HAP-1 (cell line): ENCODE measurements around the gene SMAD3.

ENCODE experiments used
- DNase-seq, 2 experiments: peaks; one replicate each; pipeline ENCODE4 v3.0.0-alpha.2; 2016 to 2020; ENCODE audit warnings: low spot score in 2 of 2
- H3K27me3 ChIP-seq: fragments of 250-450 bp; sonication (Bioruptor Pico); 2 replicates; pipeline ENCODE4 v1.5.1; 2020; ENCODE audit warnings: low read depth, mild to moderate bottlenecking, moderate library complexity
- H3K36me3 ChIP-seq: fragments of 250-450 bp; sonication (Bioruptor Pico); replicated peaks from 2 replicates; pipeline ENCODE4 v1.5.1; 2020; ENCODE audit warnings: mild to moderate bottlenecking
- H3K4me1 ChIP-seq: fragments of 250-450 bp; sonication (Bioruptor Pico); 2 replicates; pipeline ENCODE4 v1.5.1; 2020; ENCODE audit warnings: mild to moderate bottlenecking
- H3K4me3 ChIP-seq: fragments of 250-450 bp; sonication (Bioruptor Pico); 2 replicates; pipeline ENCODE4 v1.5.1; 2020; ENCODE audit warnings: mild to moderate bottlenecking, moderate library complexity
- H3K9me3 ChIP-seq: fragments of 250-450 bp; sonication (Bioruptor Pico); 2 replicates; pipeline ENCODE4 v1.5.1; 2020; ENCODE audit warnings: mild to moderate bottlenecking, moderate library complexity
- in situ Hi-C: fragments of 300-500 bp; cut with MboI; formaldehyde crosslinking; loops from 3 replicates; pipeline ENCODE4 v1.14.3; 2020; ENCODE audit warnings: low sequenced_read_pairs, inconsistent platforms, mixed read lengths

Gene SMAD3

DNA sequence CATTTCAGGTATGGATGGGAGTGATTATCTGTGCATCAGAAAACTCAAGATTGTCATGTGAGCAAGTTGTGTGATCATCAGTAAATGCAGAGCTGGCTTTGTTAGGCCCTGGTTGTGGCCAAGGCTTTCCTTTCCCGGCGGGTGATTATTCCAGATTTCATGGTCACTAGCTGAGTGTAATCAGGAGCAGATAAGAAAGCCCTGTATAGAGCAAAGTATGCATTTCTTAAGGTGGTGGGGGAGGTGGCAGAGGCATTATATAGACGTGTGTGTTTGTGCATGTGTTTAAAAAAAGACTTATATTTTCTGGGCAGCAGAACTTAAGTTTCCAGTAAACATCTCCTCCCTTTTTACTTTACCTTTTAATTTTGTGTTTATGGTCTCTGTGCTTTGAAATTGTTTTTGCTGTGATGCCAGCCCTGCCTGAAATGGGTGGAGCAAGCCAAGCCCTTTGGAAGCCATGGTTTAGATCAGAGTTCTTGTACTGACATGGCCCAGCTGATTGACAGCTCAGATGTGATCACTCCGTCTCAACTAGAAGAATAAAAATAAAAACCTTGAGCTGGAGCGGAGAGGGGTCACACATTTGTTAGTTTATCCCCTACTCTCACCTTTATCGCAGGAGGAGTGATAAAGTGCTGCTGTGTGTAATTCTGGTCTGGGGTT is 22.2 kb downstream of the SMAD3 start:
- in situ Hi-C loops: no loop called here
- H3K4me1 ChIP-seq: peaks cover 21% of the 10 kb centered on the region
- no peak for DNase-seq

DNA sequence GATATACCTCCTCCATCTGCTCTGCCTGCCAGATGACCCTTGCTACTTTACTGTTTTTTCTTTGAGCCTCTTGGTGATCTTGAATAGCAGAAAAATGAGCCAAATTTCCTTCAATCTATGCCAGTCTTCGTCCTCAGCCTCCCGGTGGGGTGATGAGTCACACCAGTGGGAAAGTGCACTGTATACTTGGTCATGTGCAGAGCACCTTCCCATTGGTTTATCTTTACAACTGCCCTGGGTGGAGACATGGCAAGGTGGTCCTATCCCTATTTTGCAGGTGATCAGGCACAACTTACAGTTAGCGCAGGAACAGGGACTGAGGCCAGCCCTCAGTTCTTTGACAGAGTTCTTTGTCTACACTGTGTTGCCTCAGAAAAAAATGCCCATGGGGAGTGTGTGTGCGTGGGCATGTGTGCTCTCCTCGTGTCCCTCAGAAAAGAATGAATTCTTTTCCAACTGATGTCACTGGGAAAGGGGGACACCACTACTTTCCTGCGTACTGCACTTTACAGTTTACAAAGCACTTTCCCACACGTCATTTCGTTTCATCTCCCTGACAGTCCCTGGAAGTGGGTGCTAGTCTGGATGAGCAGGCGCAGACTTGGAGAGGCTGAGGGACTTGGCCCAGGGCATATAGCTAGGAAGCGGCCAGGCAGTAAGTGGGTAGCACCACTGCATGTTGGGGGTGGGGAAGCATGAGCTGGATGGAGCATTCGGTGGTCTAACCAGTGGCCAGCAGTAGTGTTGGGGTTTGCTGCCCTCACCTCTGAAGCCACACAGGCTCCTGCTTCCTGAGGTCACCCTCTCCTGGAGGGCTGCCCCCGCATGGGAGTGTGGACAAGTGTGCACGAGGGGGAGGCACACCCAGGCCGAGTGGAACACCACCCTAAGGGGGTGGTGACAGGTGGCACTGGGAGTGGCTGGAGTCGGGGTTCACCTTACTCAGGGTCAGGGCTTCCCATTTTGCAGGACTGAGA is 24.1 kb downstream of the SMAD3 start:
- DNase-seq: no peak
- peaks cover 21% of the 10 kb centered on the region for H3K4me1 ChIP-seq
- no peaks in the 10 kb centered on the region for H3K27me3 ChIP-seq
- H3K4me3 ChIP-seq: no peak overlapping the region
- in situ Hi-C loops: no loop called here
- H3K36me3 ChIP-seq: peaks cover 6% of the 10 kb centered on the region
- H3K9me3 ChIP-seq: no peaks in the 10 kb centered on the region

More for the DNA sequence above, 22.2 kb downstream of the SMAD3 start:
- H3K36me3 ChIP-seq: no peaks in the 10 kb centered on the region
- no peak overlapping the region for H3K4me3 ChIP-seq
- 0 out of 2 replicates have a peak, but pooled peaks cover 2% of the 10 kb centered on the region for H3K9me3 ChIP-seq
- H3K27me3 ChIP-seq: no peaks in the 10 kb centered on the region

DNA sequence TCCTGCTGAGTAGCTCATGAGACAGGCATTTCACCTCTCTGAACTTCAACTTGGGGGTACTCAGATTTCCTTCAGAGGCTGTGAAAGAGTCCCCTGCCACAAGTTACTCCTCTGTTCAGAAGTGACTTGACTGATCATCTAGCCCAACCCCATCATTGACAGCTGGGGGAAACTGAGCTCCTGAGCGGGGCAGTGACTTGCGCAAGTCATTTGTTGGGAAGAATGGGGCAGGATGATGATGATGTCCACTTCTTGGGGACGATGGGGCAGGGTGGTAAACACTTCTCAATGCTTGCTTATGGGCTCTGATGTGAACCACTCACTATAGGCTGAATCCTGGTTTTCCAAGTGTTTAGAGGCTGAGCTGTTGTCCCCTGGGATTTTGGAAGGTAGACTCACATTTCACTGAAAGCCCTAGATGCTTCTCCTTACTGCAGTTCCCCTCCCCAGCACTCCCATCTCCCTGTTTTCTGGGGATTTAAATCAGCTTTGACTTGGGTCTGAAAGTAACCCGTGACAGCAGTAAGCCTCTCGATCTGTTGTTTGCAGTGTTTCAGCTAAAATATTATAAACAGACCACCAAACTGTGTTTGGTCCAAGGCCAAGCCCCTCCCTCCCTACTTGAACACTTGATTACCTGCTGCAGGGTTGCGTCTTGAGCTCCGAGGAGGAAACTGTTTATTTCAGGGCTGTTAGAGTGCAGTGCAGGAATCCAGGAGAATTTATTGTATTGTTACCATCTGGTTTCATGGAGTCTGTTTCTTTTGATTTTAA is 25.1 kb downstream of the SMAD3 start:
- Histone ChIP-seq H3K9me3 (no peaks in the 10 kb centered on the region), H3K4me1 (peaks cover 21% of the 10 kb centered on the region), H3K27me3 (no peaks in the 10 kb centered on the region), H3K36me3 (peaks cover 6% of the 10 kb centered on the region), H3K4me3 (no peak overlapping the region)
- DNase-seq: no peak
- in situ Hi-C loops: no loop called here

DNA sequence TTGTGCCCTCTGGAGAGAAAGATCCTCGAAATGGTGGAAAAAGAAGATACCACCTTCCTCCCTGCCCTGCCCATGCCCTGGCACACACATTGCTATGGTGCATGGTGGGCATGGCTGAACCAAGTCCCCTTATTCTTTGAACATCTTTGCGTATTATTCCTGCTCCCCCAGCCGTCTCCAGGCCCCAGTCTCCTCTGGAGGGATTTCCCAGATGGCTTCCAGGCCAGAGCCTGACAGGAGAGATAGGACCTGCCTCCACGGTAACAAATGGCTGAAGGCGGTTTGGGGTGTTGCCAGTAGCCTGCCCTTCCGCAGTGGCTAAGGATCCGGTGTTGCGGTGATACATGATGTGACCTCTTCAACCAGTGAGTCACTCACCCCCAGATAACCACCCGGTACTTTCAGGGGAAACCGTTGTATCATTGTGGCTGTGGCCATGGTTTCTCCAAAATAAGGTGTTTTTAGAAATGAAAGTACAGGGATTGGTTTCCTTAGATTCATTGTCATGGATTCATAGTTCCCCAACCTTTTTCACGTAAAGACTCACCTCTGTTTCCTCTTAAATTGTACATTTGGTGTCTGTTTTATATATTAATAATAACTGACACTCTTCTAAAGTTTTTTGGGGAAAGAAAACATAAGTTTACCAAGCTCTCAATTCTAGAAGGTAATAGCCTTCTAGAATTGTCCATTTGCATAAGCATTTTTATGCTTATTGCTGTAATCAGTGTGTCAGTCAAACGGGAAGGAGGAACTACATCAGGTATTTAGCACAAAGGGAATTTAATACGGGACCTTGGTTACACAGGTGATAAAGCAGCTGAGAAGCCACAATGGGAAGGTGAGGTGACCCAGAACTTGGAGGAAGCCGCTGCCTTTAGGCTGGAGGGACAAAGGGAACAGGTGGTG is 25.9 kb downstream of the SMAD3 start:
- DNase-seq: no peak

DNA sequence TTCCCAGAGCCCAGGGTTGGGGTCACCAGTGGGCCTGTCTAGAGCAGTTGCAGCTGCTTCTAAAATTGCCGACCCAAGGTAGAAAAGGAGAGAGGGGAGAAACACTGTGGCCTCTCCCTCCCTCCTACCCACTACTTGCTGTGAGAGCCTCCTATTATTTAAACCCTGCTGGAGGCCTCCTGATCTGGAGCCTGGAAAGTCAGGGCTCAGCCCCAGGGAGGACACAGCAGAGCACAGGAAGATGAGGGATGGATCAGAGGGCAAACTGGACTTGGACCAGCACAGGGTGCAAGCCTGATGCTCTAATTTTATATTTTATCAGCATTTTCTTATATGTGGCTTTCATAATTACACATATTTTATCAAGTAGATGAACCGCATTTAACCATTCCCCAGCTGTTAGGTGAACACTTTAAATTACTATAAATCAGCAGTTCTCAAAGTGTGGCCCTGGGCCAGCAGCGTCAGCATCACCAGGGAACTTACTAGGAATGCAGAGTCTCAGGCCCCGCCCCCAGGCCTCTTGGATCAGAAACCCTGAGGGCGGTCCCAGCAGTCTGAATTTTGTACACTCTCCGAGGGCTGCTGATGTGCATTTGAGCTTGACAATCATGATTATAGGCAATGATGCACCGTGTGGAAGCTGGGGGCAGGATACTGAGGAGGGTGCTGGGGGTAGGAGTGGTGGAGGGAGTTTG is 26.7 kb downstream of the SMAD3 start:
- H3K9me3 ChIP-seq: no peaks in the 10 kb centered on the region
- H3K27me3 ChIP-seq: no peaks in the 10 kb centered on the region
- DNase-seq: peak in 1 of 2 experiments; percentile 46
- H3K36me3 ChIP-seq: peaks cover 6% of the 10 kb centered on the region
- in situ Hi-C loops: no loop called here
- H3K4me1 ChIP-seq: peaks cover 19% of the 10 kb centered on the region
- H3K4me3 ChIP-seq: no peak overlapping the region

More for the DNA sequence above, 25.9 kb downstream of the SMAD3 start:
- Histone ChIP-seq H3K36me3 (peaks cover 6% of the 10 kb centered on the region), H3K4me1 (peaks cover 21% of the 10 kb centered on the region), H3K27me3 (no peaks in the 10 kb centered on the region), H3K9me3 (no peaks in the 10 kb centered on the region), H3K4me3 (no peak overlapping the region)
- in situ Hi-C loops: no loop called here

DNA sequence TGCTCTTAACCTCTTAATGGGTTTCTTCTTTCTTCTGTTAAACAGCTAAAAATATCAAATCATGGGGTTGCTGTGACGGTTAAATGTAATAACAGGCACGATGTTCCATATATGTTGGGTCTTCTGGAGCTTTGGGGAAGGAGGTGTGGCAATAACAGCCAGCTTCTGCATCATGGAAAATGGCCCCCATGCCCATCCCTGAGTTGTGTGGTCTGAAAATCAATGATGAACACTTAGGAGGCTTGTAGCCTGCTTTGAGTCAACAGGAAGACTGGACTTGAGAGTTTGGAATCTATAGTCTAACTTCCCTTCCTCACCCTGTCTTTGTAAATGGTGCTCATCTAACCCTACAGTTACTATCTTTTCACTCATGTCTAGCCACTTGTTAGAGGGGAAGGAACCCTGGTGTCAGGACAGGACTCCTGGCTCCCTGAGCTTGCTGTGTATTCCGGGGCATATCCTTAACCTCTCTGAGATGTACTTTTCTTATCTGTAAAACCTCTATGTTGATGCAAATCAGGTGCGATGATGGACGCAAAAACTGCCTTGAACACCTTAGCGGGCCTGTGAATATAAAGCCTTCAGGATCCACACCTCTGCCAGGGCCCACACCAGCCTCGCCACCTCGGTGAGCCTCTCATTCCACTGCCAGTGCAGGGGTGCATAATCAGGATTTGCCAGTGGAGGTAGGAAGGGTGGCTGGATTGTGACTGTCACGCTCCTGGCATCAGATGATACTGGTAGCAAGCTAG is 27.5 kb downstream of the SMAD3 start:
- DNase-seq: no peak
- in situ Hi-C loops: no loop called here
- Histone ChIP-seq H3K4me3 (no peak overlapping the region), H3K27me3 (no peaks in the 10 kb centered on the region), H3K9me3 (no peaks in the 10 kb centered on the region), H3K4me1 (peaks cover 16% of the 10 kb centered on the region), H3K36me3 (peaks cover 6% of the 10 kb centered on the region)

DNA sequence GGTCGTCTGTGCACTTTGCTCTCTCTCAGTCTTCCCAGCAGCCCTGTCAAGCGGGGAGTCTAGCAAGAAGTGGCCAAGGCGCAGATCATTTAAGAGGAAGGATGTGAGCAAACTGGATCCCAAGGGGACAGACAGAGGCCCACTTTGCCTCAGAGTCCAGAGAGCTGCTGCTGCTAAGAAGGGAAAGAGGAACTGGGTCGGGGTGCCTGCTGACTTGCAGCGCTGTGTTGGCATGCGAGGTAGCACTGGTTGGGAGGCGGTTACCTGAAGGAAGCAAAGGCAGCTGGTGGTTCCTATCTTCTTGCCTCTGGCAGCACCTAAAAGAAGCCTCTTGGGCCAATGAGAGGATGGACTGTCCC is 28.1 kb downstream of the SMAD3 start:
- no peak overlapping the region for H3K4me3 ChIP-seq
- peaks cover 16% of the 10 kb centered on the region for H3K4me1 ChIP-seq
- no peaks in the 10 kb centered on the region for H3K27me3 ChIP-seq
- H3K9me3 ChIP-seq: no peaks in the 10 kb centered on the region
- DNase-seq: no peak
- H3K36me3 ChIP-seq: peaks cover 6% of the 10 kb centered on the region
- in situ Hi-C loops: no loop called here

DNA sequence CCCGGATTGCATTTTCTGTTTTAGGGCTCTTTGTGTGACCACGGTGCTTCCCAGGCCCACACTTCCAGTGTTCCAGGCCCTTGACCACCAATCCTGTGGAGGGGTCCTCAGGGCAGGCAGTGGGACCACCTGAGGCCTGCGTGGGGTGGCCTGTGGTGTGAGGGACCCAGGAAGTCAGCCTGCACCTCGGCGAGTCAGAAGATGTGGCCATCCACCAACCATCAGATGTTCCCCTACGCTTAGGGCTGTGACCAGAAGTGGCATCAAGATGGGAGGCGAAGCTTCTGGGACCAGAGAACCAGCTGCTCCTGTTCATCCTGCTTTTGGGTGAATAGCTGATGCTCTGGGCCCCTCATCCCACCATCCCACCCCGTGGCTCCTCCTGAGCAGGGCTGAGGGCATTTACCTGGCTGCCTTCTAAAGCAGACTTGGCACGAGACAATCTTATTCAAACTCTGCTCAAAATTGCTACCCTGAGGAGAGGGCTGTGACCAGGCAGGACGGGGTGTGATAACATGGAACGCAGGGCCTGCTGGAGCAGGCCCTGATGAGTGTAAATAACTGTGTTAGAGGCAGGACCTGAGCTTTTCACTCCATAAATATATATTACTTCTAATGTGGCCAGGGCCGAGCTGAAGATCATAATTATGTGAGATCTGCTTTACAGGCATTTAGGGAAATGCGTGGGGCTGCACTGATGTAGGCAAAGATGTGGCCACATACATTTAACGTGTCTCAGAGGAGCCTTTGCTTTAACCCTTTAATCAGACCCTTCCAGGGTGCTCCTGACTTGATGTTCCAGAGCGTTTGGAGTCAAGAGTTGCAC is 28.8 kb downstream of the SMAD3 start:
- in situ Hi-C loops: no loop called here

DNA sequence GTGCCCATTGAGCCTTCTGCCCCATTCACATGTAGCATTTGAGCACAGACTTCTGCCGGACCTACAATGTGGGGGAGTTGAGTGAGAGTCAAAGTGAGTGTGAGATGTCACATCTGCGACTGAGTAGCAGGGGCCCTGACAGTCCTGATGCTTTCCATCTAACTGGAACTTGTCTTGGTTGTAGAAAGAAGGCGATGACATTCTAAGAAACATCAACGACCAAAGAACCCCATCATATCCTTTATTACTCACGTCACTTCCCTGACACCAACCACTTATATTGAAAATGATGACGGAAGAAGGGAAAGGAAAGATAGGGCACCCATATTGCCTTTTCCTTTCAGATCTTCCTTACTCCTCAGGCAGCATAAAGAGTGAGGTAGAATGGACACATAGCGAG is 30.5 kb downstream of the SMAD3 start:
- Histone ChIP-seq H3K4me3 (no peak overlapping the region), H3K9me3 (no peaks in the 10 kb centered on the region), H3K27me3 (no peaks in the 10 kb centered on the region), H3K36me3 (peaks cover 6% of the 10 kb centered on the region), H3K4me1 (peaks cover 10% of the 10 kb centered on the region)
- no peak for DNase-seq
- in situ Hi-C loops: no loop called here

More for the DNA sequence above, 28.8 kb downstream of the SMAD3 start:
- peaks cover 16% of the 10 kb centered on the region for H3K4me1 ChIP-seq
- H3K9me3 ChIP-seq: no peaks in the 10 kb centered on the region
- H3K36me3 ChIP-seq: peaks cover 6% of the 10 kb centered on the region
- H3K27me3 ChIP-seq: no peaks in the 10 kb centered on the region
- DNase-seq: no peak
- no peak overlapping the region for H3K4me3 ChIP-seq

DNA sequence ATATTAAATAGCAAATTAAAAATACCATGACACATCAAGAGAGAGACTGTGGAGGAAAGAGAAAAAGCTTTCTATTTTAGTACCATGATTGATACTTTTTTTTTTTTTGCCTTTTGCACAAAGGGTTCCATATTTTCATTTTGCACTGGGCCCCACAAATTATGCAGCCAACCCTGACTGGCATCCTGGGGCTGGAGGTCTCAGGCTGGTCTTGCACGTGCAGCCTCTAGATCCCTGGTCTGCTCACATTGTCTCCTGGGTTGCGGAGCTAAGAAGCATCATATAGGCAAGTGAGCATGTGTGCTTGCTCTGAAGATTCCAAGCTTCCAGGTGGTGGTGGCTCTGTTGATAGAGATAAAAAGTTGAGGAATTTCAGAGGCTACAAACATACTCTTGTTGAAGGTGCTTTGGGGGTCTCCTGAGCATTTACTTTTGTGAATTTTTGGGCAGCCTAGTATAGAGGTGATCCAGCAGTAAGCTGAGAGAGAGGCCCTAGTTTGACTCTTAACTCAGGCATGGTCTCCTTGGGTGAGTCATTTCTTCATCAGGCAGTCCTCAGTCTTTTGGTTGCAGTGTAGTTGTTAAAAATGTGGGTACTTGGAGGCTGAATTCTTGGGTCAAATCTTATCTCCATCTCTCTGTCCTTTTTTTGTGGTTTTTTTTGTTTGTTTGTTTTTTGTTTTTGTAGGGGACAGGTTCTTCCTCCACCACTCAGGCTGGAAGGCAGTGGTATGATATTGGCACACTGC is 31.3 kb downstream of the SMAD3 start:
- in situ Hi-C loops: no loop called here
- peaks cover 6% of the 10 kb centered on the region for H3K36me3 ChIP-seq
- DNase-seq: no peak

DNA sequence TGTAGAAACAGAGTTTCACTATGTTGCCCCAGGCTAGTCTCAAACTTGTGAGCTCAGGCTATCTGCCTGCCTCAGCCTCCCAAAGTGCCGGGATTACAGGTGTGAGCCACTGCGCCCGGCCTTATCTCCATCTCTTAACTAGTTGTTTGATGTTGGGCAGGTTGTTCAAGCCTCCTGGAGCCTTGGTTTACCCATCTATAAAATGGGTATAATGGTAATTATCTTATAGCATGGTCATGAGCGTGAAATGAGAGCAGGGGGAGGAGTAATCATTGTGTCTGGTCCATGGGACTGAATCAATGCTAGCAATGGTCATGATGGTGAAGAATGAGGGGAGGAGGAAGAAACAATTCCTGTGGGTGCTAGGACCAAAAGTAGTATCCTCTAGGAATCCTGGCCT is 32.0 kb downstream of the SMAD3 start:
- no peaks in the 10 kb centered on the region for H3K4me1 ChIP-seq
- in situ Hi-C loops: no loop called here
- H3K4me3 ChIP-seq: no peak overlapping the region
- no peak for DNase-seq
- peaks cover 6% of the 10 kb centered on the region for H3K36me3 ChIP-seq
- H3K9me3 ChIP-seq: no peaks in the 10 kb centered on the region
- H3K27me3 ChIP-seq: no peaks in the 10 kb centered on the region

More for the DNA sequence above, 31.3 kb downstream of the SMAD3 start:
- H3K4me3 ChIP-seq: no peak overlapping the region
- H3K9me3 ChIP-seq: no peaks in the 10 kb centered on the region
- no peaks in the 10 kb centered on the region for H3K27me3 ChIP-seq
- peaks cover 3% of the 10 kb centered on the region for H3K4me1 ChIP-seq
